NB4 (cell line): ENCODE results near the gene PRDM15.

Source experiments
- DNase-seq: peaks from one replicate; pipeline ENCODE4 v3.0.0; 2010; ENCODE audit warnings: low read depth
- H3K4me3 ChIP-seq: one replicate; pipeline ENCODE4 v1.5.1; 2011; ENCODE audit warnings: mild to moderate bottlenecking, low read depth, low read length, moderate library complexity
- CTCF ChIP-seq: IDR thresholded peaks from one replicate; pipeline ENCODE4 v1.5.1; 2012; ENCODE audit warnings: low read depth, low read length
- MAX ChIP-seq: IDR thresholded peaks from 2 replicates; pipeline ENCODE4 v1.6.1; 2011; ENCODE audit warnings: low read depth, low read length
- MYC ChIP-seq: IDR thresholded peaks from 2 replicates; pipeline ENCODE4 v1.6.1; 2011; ENCODE audit warnings: low read depth, low read length
- POLR2A ChIP-seq: IDR thresholded peaks from 2 replicates; pipeline ENCODE4 v1.6.1; 2011; ENCODE audit warnings: mild to moderate bottlenecking; ENCODE audit not compliant: insufficient read length; ENCODE audit errors: extremely low read depth

The PRDM15 gene

GRCh38 chr21:41885341-41886024, 6.3 kb upstream of the PRDM15 start:
- TF ChIP-seq CTCF = no peak
- no peak for TF ChIP-seq MAX
- TF ChIP-seq POLR2A = no peak
- no peak for TF ChIP-seq MYC
- peak; percentile 24 for DNase-seq
- no peak overlapping the region for H3K4me3 ChIP-seq

GRCh38 chr21:41884501-41885030, 5.4 kb upstream of the PRDM15 start:
- no peak overlapping the region for H3K4me3 ChIP-seq
- TF ChIP-seq POLR2A = no peak
- TF ChIP-seq MAX = no peak
- TF ChIP-seq CTCF = no peak
- DNase-seq = no peak

- H3K4me3 ChIP-seq = no peak overlapping the region
- TF ChIP-seq POLR2A = no peak
- TF ChIP-seq CTCF = no peak
- TF ChIP-seq MAX = no peak
- TF ChIP-seq MYC = no peak
- no peak for DNase-seq
Observed at GRCh38 chr21:41883582-41883981, 4.4 kb upstream of the PRDM15 start.

GRCh38 chr21:41881051-41881450, 1.9 kb upstream of the PRDM15 start:
- TF ChIP-seq MYC (no peak), CTCF (no peak), POLR2A (no peak), MAX (no peak)
- no peak for DNase-seq
- H3K4me3 ChIP-seq = no peak overlapping the region

GRCh38 chr21:41880153-41880552, 1.0 kb upstream of the PRDM15 start:
- H3K4me3 ChIP-seq = peak overlapping the region; percentile 72
- TF ChIP-seq CTCF (no peak), MAX (no peak), POLR2A (no peak), MYC (no peak)

More at GRCh38 chr21:41880153-41880552, 1.0 kb upstream of the PRDM15 start:
- no peak for DNase-seq
